Kidney epithelial cell (primary cell): ENCODE measurements around the gene SLC6A12. TPM values are rescaled to one million over a fixed set of nuclear protein-coding genes. Genes with fewer than 3 reads are reported as not detected.

Experiments used
- DNase-seq: peaks from one replicate; pipeline ENCODE4 v3.0.0-alpha.2; 2010; ENCODE audit warnings: low read depth
- H3K27me3 ChIP-seq: 2 replicates; pipeline ENCODE4 v1.6.0; 2011; ENCODE audit warnings: low read length; ENCODE audit not compliant: control insufficient read depth, insufficient read depth
- H3K36me3 ChIP-seq: 2 replicates; pipeline ENCODE4 v1.5.1; 2011; ENCODE audit warnings: low read length; ENCODE audit not compliant: control insufficient read depth, insufficient read depth
- H3K4me3 ChIP-seq: 2 replicates; pipeline ENCODE4 v1.5.1; 2011; ENCODE audit warnings: low read depth, mild to moderate bottlenecking, control low read depth, low read length
- total RNA-seq: library from RNA; depleted of rRNA; stranded (reverse); fragments of >200 nt; gene quantifications from 2 replicates; pipeline ENCODE4 v1.2.3, GENCODE V29; 2015
- TF ChIP-seq, protein P1 (sequence below): IDR thresholded peaks from 2 replicates; pipeline ENCODE4 v1.5.1; 2011; ENCODE audit warnings: mild to moderate bottlenecking, moderate library complexity, low read length, control low read depth, inconsistent platforms; ENCODE audit not compliant: insufficient read depth, poor library complexity, severe bottlenecking

SLC6A12 gene
- total RNA-seq, 1 donor from 2014 or later = not detected

DNA sequence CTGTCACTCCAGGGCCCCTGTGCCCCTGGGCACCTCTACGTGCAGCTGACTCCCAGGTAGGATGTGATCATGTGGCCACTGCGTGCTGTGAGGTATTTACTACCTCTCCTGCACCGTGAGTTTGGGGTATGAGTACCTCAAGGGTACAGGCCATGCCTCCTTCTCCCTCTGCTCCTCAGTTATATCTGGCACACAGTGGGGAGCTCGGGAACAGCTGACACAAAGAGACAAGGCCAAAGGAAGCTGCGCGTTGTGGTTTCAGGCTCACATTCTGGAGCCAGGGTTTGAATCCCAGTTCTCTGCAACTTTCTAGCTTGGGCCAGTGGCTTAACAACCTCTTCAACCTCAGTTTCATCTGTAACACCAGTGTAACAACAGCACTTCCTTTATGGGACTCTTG is 7.8 kb upstream of the SLC6A12 start:
- no peak overlapping the region for H3K4me3 ChIP-seq
- TF ChIP-seq, protein P1, sequence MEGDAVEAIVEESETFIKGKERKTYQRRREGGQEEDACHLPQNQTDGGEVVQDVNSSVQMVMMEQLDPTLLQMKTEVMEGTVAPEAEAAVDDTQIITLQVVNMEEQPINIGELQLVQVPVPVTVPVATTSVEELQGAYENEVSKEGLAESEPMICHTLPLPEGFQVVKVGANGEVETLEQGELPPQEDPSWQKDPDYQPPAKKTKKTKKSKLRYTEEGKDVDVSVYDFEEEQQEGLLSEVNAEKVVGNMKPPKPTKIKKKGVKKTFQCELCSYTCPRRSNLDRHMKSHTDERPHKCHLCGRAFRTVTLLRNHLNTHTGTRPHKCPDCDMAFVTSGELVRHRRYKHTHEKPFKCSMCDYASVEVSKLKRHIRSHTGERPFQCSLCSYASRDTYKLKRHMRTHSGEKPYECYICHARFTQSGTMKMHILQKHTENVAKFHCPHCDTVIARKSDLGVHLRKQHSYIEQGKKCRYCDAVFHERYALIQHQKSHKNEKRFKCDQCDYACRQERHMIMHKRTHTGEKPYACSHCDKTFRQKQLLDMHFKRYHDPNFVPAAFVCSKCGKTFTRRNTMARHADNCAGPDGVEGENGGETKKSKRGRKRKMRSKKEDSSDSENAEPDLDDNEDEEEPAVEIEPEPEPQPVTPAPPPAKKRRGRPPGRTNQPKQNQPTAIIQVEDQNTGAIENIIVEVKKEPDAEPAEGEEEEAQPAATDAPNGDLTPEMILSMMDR = no peak
- DNase-seq = no peak
- H3K36me3 ChIP-seq = no peaks in the 10 kb centered on the region
- H3K27me3 ChIP-seq = peaks cover 13% of the 10 kb centered on the region

DNA sequence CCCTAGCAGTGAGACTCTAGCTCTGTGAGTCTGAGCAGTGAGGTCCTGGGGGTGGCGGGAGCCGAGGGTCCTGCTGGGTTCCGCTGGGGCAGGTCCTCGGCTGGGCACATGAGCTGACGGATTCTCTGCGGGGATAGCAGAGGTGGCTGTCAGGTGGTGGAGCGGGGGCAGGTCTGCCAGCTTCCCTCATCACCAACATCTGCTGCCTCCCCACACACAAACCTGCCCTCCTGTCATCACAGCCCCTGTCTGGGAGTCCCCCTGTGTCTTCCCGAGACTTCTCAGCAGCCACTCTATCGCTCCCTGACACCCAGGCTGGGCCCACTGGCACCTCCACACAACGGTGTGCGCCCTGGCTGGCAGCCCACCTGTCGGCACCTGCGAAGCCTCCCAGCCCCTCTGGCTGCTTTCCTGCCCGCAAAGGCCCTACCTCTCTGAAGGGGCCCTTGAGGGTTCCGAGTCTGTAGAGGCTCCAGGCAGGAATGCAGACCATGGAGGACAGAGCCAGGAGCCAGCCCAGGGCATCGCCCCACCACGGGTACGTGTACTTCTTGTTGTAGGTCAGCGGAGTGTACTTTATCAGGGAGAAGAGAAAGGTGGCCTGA is 7.1 kb upstream of the SLC6A12 start:
- TF ChIP-seq, protein P1 = no peak
- H3K4me3 ChIP-seq = no peak overlapping the region
- DNase-seq = no peak
- H3K27me3 ChIP-seq = peaks cover 13% of the 10 kb centered on the region
- no peaks in the 10 kb centered on the region for H3K36me3 ChIP-seq

DNA sequence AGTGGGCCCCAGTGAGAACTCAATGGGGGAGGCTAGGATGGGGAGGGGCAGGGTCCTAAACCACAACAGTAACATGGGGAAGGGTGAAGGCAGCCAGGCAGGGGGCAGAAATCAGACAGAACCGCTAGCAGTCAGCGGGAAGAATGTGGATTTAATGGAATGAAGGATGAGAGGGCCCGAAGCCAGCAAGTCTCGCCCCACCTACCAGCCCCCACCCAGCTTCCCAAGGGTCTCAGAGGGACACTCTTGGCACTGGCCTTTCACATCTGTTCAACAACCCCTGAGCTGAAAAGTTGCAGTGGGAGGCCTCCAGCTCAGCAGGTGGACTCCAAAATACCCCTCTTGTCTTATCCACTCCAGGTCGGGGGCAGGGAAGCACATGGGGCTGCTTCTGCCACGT is 6.5 kb upstream of the SLC6A12 start:
- no peak for DNase-seq
- Histone ChIP-seq H3K27me3 (peaks cover 14% of the 10 kb centered on the region), H3K36me3 (no peaks in the 10 kb centered on the region), H3K4me3 (no peak overlapping the region)
- TF ChIP-seq, protein P1 = no peak

DNA sequence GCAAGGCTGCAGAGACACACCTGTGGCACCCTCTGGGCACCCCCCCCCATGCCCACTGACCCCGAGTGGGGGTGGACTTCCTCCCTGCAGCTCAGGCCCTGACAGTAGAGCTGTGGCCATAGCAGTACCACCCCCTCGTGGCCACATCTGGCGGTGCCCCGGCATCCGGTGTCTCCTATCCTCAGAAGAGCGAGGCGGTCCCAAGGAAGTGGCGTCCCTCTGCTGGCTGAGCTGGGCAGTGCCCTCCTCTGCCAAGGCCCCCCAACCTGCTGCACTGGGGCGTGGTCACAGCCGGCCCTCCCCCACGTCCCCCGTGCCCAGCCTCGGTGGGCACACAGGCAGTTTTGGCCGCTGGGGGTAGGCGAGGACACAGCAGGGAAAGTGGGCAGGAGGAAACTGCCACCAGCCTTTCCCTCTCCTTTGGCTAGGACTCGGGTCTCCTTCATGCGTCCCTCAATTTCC is 6.0 kb upstream of the SLC6A12 start:
- TF ChIP-seq, protein P1 = peak; percentile 93
- Histone ChIP-seq H3K27me3 (peaks cover 20% of the 10 kb centered on the region), H3K36me3 (no peaks in the 10 kb centered on the region), H3K4me3 (no peak overlapping the region)
- no peak for DNase-seq

DNA sequence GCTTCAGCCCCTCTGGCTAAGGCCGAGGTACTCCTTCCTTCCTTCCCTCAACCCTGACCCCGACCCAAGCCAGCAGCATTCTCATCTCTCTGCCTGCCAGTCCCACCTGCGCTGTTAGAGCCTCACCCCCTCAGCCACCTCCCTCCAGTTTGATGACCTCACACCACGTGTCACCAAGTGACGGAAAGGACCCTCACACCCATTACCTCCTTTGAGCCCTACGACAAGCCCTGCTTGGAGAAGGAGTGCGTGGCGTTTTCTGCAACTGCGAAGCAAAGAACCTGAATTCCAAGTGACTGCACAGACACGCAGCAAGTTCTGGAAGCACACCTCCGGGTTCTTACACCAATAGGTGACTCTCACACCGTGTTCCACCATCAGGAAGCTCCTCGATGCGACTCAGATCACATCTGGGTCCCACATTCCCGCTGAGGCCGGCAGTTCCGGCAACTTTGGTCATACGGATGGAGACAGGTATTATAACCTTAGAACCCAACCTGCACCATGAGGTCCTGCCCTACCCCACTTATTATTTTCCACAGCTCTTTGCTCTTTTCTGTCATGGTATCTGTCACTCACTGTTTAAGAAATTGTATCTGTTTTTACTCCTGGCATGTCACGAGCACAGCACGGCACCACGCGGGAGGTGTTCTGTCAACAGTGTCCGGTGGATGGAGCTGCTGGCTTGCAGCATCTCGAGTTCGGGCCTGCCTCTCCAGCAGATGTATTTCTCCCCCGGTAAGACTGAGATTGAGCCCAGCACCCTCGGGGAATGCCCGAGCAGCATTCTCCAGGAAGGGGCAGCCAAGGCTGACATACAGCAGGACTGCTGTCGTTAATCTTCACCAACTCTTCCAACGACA is 5.0 kb upstream of the SLC6A12 start:
- H3K36me3 ChIP-seq = no peaks in the 10 kb centered on the region
- no peak for DNase-seq

More for the DNA sequence above, 5.0 kb upstream of the SLC6A12 start:
- Histone ChIP-seq H3K27me3 (peaks cover 21% of the 10 kb centered on the region), H3K4me3 (no peak overlapping the region)
- TF ChIP-seq, protein P1 = no peak
